SH-SY5Y (cell line): Measurements from ENCODE around the gene MAPK9.

ENCODE experiments used
- GATA2 ChIP-seq: IDR thresholded peaks from 2 replicates; pipeline ENCODE4 v1.6.1; 2011; ENCODE audit warnings: mild to moderate bottlenecking, low read depth, low read length
- GATA3 ChIP-seq: IDR thresholded peaks from 2 replicates; pipeline ENCODE4 v1.6.1; 2011; ENCODE audit warnings: low read depth, mild to moderate bottlenecking, low read length, moderate library complexity

Gene MAPK9

DNA sequence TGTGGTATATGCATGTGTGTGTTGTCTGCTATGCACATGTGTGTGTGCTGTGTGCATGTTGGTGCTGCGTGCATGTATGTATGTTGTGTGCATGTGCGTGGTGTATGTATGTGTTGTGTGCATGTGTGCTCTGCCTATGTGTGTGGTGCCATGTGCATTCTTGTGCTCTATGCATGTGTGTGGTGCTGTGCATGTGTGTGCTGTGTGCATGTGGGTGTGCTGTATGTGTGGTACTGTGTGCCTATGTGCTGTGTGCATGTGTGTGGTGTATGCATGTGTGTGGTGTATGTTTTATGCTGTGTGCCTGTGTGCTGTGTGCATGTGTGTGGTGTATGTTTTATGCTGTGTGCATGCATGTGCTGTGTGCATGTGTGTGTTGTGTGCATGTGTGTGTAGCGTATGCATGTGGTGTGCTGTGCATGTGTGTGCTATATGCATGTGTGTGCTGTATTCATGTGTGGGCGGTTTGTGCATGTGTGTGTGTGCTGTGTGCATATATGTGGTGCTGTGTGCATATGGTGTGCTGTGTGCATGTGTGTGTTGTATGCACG, 78.2 kb downstream of the MAPK9 start:
- TF ChIP-seq GATA3 = no peak
- TF ChIP-seq GATA2 = no peak

DNA sequence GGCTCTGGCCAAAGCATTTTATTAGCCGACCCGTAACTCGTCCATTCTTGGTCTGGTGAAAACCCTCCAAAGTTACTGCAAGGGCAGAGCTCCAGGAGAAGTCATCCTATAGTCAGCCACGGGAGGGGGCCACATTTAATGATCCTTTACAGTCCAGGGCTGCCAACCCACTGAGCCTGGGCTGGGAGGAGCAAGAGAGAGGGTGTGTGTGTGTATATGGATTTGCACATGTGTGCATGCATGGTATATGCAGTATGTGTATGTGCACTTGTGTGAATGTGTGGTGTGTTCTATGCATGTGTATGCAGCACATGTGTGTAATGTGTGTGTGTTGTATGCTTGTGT, 78.7 kb downstream of the MAPK9 start:
- TF ChIP-seq GATA2 (no peak), GATA3 (no peak)

DNA sequence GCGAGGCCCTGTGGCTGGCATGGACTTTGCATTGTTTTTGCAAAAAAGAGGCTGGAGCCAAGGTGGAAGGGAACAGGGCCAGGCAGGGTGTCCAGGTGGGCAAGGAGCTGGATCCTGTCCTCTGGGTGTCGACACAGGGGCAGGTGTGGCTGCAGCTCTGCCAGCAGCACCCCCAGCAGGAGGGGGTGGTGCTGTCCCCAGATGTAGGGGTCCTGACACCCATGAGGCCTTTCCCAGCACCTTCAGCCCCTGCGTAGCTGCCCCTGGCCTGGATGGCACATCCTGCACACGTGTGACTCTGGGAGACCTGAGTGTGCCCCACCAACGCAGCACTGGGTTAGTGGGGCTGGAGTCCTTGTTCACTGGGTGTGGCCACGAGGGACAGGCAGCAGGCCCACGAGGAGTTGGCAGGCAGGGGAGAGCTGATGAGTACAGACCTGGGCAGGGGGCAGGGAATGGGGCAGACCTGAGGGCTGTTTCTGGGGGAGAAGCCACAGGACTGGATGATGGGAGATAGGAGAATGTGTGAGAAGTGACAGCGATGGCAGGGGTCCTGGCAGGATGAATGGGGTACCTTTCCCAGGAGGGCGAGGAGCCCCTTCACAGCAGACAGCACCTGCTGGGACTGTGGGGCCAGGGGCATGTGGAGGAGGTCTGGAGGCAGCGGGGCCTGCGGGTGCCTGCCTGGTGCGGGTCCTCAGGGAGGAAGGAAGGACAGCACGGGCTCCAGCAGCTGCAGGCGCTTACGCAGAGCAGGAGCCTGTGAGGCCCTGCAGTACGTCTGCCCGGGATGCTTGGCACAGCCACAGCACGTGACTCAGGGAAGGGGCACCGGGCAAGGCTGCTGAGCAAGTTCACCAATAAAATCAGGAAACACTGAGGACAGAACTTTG, 79.3 kb downstream of the MAPK9 start:
- TF ChIP-seq GATA2 (no peak), GATA3 (no peak)

DNA sequence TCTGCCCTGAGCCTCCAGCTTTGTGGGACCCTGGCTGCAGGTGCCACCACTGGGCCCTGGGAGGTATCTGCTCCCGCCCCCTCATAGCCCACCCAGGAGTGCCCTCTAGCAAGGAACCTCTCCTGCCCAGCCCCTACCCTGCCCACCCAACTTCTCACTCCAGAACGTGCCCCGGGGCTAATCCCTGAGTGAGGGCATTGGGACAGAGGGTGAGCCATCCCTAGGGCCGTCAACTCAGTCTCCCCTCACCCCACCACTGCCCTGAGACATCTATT, 80.2 kb downstream of the MAPK9 start:
- no peak for TF ChIP-seq GATA2
- no peak for TF ChIP-seq GATA3

DNA sequence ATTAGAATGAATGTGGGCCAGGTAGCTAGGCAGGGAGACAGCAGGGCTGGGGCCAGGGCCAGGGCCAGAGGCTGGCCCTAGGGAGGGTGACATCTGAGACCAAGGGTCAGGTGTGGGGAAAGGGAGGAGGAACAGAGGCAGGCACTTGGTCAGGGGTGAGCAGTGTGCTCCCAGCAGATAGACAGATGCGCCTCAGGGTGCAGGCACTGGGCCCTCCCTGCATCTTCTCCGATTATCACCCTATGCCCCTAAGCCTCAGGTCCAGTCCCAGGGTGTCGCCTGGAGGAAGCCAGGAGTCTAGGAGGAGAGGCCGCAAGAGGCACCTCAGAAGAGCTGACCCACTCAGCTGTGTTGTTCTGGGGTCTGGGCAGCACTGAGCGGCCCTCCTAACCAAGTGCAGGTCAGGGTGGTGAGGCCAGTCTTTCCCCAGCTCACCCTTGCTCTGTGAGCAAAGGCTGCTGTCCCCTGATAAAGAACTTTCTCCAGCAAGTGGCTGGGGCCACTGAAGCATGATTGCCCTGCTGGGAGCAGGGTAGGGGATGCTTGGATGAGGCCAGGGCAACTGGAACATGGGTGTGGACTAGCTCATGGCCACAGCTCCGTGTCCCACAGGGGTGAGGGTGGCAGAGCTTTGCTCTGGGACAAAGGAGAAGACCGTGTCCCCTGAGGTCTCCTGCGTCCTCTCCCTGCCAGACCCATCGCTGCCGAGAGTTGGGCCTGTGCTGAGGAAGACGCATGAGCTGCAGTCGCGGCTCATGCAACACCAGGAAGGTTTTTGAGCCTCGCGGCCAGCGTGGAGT, 80.7 kb downstream of the MAPK9 start:
- TF ChIP-seq GATA2 (no peak), GATA3 (no peak)

DNA sequence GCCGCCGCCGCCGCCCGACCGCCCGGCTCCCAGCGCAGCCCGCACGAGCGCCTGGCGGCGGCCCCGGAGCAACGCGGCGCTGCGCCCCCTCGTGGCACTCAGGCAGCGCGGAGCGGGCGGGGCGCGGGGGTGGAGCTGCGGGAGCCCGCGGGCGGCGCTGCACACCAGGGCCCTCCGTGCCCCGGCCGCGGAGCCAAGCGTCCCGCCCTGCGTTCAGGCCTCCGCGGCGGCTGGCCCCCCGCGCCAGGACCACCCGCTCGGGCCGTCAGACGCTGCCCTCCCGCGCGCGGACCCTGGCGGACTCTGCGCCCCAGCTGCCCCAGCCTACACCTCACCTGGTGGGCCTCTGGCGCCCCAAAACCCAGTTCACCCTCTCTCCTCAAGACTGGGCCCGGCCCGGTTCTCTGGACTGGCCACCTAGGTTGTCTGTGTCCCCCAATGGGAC, 82.7 kb downstream of the MAPK9 start, which contains the start of gene RASGEF1C:
Gene RASGEF1C (minus strand): TSS at position 75 of the 445 bp plus-strand sequence. CDS start 71,159 bp downstream, outside the sequence.
- TF ChIP-seq GATA3 (no peak), GATA2 (no peak)

DNA sequence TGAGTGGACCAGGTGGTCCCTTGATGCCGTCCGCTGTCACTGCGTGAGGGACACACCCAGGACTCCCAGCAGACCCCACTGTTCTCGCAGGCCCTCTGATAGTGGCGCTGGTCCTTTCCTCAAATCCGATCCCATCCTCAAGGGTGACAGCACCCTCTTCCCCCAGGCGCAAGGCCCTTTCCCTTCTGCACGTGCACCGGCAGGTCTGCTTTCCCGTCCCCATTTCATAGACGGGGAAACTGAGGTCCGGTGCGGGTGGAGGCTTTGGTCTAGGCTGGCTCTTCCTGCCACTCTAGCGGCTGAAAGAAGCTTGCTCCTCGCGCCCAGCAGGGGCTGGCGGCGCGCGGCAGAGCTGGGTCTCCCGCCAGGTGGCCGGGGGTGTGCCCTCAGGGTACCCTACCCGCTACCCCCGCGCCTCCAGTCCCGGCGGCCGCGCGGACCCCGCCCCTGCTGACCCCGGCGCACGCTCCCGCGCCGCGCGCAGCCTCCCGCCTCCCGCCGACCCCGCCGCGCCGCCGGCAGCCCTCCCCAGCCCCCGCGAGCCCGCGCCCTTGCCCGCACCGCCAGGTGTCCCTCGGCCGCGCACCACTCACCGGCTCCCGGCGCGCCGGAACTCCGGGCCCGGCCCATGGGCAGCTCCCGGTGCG, 83.3 kb downstream of the MAPK9 start:
- TF ChIP-seq GATA3 = no peak
- TF ChIP-seq GATA2 = no peak

DNA sequence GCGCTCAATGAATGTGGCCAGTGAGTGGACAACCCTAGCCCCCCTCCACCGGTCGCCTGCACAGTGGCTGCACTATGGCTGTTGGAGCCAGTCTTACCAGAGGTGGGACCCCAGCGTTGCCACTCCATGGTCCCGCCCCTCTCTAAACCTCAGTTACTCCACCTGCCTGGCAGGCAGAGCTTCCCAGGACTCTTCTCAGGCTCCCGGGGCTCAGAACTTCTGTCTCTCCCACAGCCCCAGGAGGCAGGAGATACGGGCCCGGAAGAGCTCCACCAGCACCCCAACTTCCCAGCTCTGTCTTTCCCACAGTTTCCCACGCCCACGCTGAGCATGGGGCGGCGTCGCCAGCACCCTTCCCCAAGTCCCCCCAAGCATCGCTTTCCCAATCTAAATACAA, 83.8 kb downstream of the MAPK9 start:
- no peak for TF ChIP-seq GATA2
- no peak for TF ChIP-seq GATA3

DNA sequence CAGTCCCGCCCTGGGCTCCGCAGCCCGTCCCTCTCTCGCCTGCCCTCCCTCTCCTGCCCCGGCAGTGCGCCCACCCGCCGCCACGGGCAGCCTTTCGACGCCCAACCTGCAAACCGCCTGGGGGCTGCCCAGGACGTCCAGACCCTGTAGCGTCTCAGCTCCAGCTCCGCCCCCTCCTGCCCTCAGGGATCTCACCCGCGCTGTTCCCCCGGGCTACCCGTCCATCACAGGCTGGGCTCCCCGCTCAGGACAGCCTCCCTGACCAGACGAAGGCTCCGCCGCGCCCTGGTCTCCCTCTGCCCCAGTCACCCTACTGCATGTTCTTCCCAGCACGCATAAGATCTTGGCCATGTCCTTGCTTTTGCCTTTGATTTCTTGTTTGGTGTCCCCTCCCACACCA, 84.3 kb downstream of the MAPK9 start:
- TF ChIP-seq GATA3 (no peak), GATA2 (no peak)

DNA sequence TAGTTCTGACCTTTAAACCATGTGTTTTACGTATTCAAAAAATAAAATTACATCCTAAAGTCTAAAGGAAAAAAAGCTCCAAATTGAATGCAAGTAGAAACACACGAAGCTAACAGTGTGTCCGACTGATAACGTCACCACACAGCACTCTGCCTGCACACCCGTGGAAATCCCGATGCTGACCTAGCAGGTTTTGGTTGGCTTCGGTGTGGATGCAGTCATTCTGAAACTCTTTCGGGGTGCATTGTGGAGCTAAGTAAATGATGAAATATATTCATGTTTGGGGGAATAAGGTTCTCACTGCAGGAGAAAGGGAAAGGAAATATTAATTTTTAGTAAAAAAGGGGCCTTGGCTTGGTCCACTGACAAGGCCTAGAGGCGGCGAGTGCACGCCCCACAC, 84.9 kb downstream of the MAPK9 start:
- TF ChIP-seq GATA3 = no peak
- TF ChIP-seq GATA2 = no peak

DNA sequence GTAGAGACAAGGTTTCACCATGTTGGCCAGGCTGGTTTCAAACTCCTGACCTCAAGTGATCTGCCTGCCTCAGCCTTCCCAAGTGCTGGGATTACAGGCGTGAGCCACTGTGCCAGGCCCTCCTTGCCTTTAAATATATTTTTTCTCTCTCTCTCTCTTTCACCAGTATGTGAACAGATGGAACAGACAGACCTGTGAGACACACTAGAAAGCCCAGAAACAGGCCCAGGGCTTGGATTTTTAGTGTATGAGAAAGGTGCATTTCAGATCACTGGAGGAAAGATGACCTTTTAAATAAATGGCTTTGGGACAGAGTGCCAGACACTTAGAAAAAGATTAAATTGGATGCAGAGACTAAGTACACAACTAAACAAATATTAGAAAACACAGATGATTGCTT, 86.0 kb downstream of the MAPK9 start:
- TF ChIP-seq GATA2 = no peak
- TF ChIP-seq GATA3 = no peak

DNA sequence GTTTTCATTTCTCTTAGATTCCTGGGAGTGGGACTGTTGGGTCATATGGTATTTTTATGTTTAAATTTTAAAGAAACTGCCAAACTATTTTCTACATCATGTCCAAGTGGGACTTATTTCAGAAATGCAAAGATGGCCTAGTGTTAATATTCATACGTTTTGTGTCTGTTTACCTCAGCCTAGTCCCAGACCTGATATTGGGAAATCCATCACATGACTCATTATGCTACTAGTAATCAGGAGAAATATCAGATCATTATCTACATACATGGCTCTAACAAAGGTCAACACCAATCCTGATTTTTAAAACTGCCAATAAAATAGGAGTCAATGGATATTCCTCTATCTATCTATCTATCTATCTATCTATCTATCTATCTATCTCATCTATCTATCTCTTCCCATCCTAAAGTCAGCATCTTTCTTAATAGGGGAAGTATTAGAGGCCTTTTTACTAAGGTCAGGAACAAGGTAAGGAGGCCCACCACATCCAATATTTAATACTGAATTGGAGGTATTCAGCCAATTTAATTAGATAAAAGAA, 87.5 kb downstream of the MAPK9 start:
- TF ChIP-seq GATA3 (no peak), GATA2 (no peak)

DNA sequence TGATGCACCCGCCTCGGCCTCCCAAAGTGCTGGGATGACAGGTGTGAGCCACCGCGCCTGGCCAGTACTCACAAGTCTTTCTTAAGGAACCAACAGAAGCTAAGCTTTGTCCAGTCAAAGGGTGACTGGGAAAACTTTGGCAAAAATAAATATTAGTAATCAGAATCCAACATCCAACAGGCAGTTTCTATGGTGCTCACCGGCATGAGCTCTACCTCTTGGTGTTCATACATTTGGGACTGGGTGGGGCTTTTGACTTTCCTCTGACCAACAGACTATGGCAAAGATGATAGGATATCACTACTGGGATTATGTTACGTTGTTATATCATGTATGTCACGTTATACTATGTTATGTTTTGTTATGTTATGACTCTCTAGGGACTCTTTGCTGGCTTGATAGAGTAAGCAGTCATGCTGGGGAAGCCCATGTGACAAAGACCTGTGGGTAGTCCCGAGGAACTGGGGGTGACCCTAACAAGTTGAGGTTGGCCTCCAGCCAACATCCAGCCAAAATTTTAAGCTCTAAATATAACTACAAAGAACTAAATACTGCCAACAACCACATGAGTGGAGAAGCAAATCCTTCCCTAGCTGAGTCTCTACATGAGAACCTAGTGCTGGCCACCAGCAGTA, 88.8 kb downstream of the MAPK9 start:
- TF ChIP-seq GATA2 = no peak
- TF ChIP-seq GATA3 = no peak
